ENCODE measurements around the gene MBNL2. TPM values are rescaled to one million over a fixed set of nuclear protein-coding genes. Genes with fewer than 3 reads are reported as not detected.

MBNL2 gene
- total RNA-seq, 3 donors from 2014 or later, result 68.5 to 131 (median 120) TPM

- Histone ChIP-seq H3K9me3 (no peaks in the 10 kb centered on the region), H3K4me1 (no peaks in the 10 kb centered on the region), H3K27me3 (no peaks in the 10 kb centered on the region), H3K27ac (no peak overlapping the region), H3K4me3 (no peak overlapping the region), H3K36me3 (peaks cover 6% of the 10 kb centered on the region)
- no peak for DNase-seq (ENCODE audit: low spot score in 2 of 2)
- TF ChIP-seq POLR2AphosphoS5 (IDR thresholded peaks at IDR 0.05) (no peak), POLR2A (IDR thresholded peaks at IDR 0.05) (no peak), CTCF (IDR thresholded peaks at IDR 0.05) (no peak)
- intact Hi-C loops (cut with DNase I; ENCODE audit: low total_unique reads), result no loop called here
These were observed 132.0 kb downstream of the MBNL2 start for GRCh38 chr13:97353927-97354675.

GRCh38 chr13:97354808-97355207, 132.7 kb downstream of the MBNL2 start:
- Histone ChIP-seq H3K9me3 (no peaks in the 10 kb centered on the region), H3K27me3 (no peaks in the 10 kb centered on the region), H3K4me3 (no peak overlapping the region), H3K36me3 (peaks cover 6% of the 10 kb centered on the region), H3K27ac (no peak overlapping the region), H3K4me1 (no peaks in the 10 kb centered on the region)
- DNase-seq (ENCODE audit: low spot score in 2 of 2), result no peak
- intact Hi-C loops (cut with DNase I; ENCODE audit: low total_unique reads), result loop anchor here (5.0 kb wide), 1 partner anchor 1497 kb away; no protein-coding TSS in a partner anchor
- no peak for TF ChIP-seq POLR2A (IDR thresholded peaks at IDR 0.05)

- H3K27me3 ChIP-seq, result no peaks in the 10 kb centered on the region
- no peaks in the 10 kb centered on the region for H3K9me3 ChIP-seq
- DNase-seq (ENCODE audit: low spot score in 2 of 2), result no peak
- TF ChIP-seq POLR2AphosphoS5 (IDR thresholded peaks at IDR 0.05) (no peak), CTCF (IDR thresholded peaks at IDR 0.05) (no peak)
- intact Hi-C loops (cut with DNase I; ENCODE audit: low total_unique reads), result loop anchor here (1.0 to 5.0 kb wide), 2 partner anchors 8 to 1496 kb away; no protein-coding TSS in a partner anchor
- H3K36me3 ChIP-seq, result peaks cover 6% of the 10 kb centered on the region
- H3K4me1 ChIP-seq, result no peaks in the 10 kb centered on the region
- no peak overlapping the region for H3K27ac ChIP-seq
- H3K4me3 ChIP-seq, result no peak overlapping the region
These were observed 134.5 kb downstream of the MBNL2 start for GRCh38 chr13:97356592-97356991.

GRCh38 chr13:97359181-97360057, 137.3 kb downstream of the MBNL2 start:
- intact Hi-C loops (cut with DNase I; ENCODE audit: low total_unique reads), result loop anchor here (5.0 kb wide), 1 partner anchor 1493 kb away; no protein-coding TSS in a partner anchor
- peak in 2 of 3 donors; percentile 43 to 74 for TF ChIP-seq POLR2AphosphoS5 (IDR thresholded peaks at IDR 0.05)
- peak; percentile 85 to 90 (median 86) for TF ChIP-seq CTCF (IDR thresholded peaks at IDR 0.05)
- TF ChIP-seq POLR2A (IDR thresholded peaks at IDR 0.05), result no peak
- DNase-seq (ENCODE audit: low spot score in 2 of 2), result peak in 1 of 2 donors; percentile 48
- Histone ChIP-seq H3K27me3 (no peaks in the 10 kb centered on the region), H3K4me3 (no peak overlapping the region), H3K4me1 (no peaks in the 10 kb centered on the region), H3K9me3 (no peaks in the 10 kb centered on the region), H3K27ac (peak overlapping the region; percentile 11 to 40), H3K36me3 (peaks cover 6% of the 10 kb centered on the region)

GRCh38 chr13:97360610-97361009, 138.5 kb downstream of the MBNL2 start:
- peaks cover 6% of the 10 kb centered on the region for H3K36me3 ChIP-seq
- no peaks in the 10 kb centered on the region for H3K9me3 ChIP-seq
- no peak overlapping the region for H3K4me3 ChIP-seq
- H3K27ac ChIP-seq, result no peak overlapping the region
- no peak for DNase-seq (ENCODE audit: low spot score in 2 of 2)
- no peaks in the 10 kb centered on the region for H3K27me3 ChIP-seq
- TF ChIP-seq POLR2AphosphoS5 (IDR thresholded peaks at IDR 0.05) (no peak), CTCF (IDR thresholded peaks at IDR 0.05) (no peak), POLR2A (IDR thresholded peaks at IDR 0.05) (no peak)
- intact Hi-C loops (cut with DNase I; ENCODE audit: low total_unique reads), result no loop called here
- H3K4me1 ChIP-seq, result no peaks in the 10 kb centered on the region

Data from breast epithelium (tissue), 4 donors.